HG03060 (cell line): ENCODE results near the gene UVRAG.

ENCODE experiments used
- ATAC-seq: cut with Tn5 transposase; IDR thresholded peaks from one replicate; pipeline ENCODE4 v1.9.1; 2021; ENCODE audit warnings: low read depth, moderate number of reproducible peaks; ENCODE audit not compliant: unreplicated experiment

UVRAG gene

DNA sequence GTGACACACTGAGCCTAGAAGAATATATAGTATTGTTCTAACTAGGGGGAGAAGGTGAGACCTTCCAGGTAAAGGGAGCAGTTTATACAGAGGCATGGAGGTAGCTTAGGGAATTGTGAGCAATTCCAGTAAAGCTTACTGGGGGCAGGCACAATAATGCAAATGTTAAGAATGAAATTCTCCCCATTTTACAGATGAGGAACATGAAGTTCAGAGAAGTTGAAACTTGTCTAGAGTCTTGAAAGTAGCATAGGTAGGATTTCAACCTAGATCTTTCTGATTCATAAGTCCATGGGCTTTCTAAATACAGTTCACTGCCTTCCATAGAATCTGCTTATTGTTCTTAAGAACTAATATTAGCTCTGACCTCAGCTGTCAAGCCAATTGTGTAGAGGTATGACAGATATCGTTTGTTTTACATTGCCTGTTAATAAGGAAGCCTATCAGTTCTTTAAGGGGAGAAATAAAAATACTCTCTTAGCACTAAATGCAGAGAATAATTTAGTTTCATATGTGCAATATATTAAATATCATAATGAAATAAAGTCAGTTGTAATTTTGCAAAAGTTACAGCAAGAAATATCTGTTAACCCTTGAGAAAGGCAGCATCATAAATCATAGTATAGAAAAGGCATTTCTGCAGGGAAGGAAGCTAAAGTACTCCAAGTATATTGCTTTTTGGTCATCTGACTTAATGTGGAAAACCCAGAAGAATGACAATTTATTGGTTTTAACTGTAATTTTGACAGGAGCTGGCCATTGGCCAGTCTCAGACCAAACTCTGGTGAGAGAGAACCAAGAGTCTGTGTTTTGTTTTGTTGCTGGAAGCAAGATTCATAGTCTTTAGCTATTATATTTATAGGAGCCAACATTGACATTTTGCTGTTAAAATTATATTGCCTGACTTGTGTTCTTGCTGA, 181.8 kb downstream of the UVRAG start:
- ATAC-seq = no peak

GRCh38 chr11:76004400-76004799, 189.4 kb downstream of the UVRAG start:
- no peak for ATAC-seq

DNA sequence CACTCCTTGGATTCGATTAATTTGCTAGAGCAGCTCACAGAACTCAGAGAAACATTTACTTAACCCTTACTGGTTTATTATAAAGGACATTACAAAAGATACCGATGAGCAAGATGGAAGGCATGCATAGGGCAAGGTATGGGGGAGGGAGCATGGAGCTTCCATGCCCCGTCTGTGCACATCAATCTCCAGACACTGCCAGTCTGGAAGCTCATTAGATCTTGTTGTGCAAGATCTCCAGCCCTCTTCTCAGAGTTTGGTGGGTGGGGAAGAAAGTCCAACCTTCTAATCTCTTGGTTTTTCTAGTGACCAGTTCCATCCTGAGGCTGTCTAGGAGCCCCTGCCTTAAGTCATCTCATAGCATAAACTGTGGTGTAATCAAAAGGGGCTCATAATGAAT, 190.7 kb downstream of the UVRAG start:
- no peak for ATAC-seq

GRCh38 chr11:76007166-76007565, 192.2 kb downstream of the UVRAG start:
- ATAC-seq = no peak

GRCh38 chr11:76008474-76008873, 193.5 kb downstream of the UVRAG start:
- ATAC-seq = no peak

- ATAC-seq = no peak
Measured at GRCh38 chr11:76010051-76010450, 195.0 kb downstream of the UVRAG start.

GRCh38 chr11:76013526-76013925, 198.5 kb downstream of the UVRAG start:
- ATAC-seq = no peak

DNA sequence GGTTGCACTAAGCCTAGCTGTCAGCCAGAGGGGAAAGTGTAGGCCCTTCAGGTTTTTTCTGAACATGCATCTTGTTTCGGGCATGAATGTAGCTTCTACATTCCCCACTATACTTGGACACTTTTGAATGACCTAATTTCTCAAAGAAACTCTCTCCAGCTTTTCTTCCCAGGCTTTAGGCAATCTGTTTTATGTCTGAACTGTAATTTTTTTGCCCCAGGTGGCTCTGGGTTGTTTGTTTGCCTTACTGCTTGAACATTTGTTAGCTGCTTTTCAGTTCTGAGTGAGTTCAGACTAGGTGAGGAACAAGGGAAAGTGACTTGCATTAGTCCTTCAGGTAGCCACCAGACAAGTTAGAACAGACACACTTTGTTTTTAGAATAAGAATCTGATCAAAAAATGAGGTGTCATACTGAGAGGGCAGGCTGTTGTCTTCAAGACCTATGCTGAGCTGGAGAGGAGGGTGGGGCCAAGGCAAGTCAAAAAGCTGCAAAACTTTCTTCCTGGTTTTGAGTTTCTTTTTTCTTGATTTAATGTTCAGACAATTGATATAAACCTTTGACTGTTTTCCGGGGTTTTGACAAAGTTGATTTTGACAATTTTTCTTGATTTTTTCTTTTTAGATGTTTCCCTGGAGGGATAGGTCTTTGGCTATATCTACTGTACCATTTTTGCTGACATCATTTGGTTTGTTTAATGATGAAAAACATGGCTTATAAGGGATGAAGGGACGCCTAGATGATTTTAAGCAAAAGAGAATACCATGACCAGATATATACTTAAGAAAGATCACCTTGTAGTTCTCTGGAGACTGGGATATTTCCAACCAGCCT, 208.4 kb downstream of the UVRAG start:
- no peak for ATAC-seq

- no peak for ATAC-seq
Measured at GRCh38 chr11:76025068-76025467, 210.1 kb downstream of the UVRAG start.

DNA sequence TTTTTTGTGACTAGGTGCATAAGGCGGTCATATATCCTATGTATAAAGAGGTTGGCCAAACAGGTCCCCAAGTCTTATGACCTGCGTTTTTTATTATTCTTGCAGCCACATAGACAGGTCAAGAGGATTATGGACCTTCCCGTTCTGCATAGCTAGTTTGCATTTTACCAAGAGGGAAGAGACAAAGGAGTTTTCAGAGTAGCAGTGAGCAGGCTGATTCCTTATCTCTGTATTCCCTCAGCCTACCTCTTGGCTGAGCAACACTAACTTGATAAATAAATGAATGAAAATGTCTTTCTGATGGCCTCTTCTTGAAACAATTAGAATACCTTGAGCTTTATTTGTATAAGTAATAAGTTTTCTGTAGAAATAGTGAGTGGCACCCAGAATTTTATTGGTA, 210.8 kb downstream of the UVRAG start:
- no peak for ATAC-seq

DNA sequence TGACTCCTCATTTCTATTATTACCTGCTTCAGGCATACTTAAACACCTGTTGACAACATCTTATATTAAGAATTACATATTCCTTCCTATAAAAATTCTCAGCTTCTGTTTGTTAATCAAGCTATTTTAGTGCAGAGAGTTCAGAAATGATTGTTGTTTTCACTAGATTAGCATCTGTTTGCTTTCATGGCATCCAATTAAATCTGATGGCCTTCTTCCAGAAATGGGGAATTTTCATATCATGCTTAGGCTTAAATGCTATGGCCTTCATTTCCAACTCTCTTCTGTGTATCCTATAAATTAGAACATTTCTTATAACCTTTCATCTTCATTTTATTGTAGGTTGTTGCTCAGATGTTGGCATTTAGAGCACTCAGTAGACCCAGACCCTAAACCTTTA, 211.3 kb downstream of the UVRAG start:
- ATAC-seq = no peak

DNA sequence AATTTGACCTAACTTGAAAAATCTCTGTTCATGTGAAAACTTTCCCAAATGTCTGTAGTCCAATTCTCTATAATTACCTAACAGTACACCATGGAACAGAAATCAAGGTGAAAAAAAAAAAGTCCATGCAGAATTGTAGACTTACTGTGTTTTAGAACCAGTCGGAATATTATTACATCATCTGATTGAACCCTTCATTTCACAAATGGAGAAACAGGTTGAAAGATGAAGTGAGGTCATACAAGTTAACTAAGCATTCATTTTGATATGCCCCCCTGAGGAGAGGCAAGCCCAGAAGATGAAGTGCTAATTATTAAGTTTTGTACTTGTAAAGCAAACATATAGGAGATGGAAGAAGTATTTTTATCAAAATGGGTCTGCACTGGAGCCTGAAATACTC, 211.9 kb downstream of the UVRAG start:
- ATAC-seq = no peak

- ATAC-seq = no peak
Measured at GRCh38 chr11:76030286-76030685, 215.3 kb downstream of the UVRAG start.

DNA sequence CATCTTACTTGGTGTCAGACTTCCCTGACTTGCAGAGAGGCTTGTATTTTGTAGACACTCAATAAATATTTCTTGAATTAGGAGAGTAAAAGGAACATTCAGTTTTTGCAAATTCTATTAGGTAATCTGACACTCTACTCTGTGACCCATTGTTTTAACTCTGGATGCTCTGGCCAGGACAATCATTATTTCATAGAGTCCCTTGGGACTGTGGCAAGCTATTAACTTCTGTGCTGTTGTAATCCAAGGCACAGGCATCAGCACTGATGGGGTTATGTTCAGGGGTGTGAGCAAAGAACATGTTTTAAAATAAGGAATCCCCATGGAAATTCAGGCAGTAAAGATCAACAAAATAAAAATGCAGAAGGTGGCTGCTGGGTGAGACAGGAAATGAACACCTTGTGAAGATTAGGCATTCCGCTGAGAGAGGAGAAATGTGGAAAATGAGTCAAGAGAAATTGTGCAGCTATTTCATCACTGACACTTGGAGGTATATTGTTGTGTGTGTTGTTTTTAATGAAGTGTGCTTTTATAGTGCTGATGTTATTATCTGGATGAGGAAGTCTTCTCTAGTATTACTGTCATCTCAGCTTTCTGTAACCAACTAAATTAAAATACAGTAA, 216.1 kb downstream of the UVRAG start:
- ATAC-seq = no peak

GRCh38 chr11:76033699-76034098, 218.7 kb downstream of the UVRAG start:
- ATAC-seq = no peak

DNA sequence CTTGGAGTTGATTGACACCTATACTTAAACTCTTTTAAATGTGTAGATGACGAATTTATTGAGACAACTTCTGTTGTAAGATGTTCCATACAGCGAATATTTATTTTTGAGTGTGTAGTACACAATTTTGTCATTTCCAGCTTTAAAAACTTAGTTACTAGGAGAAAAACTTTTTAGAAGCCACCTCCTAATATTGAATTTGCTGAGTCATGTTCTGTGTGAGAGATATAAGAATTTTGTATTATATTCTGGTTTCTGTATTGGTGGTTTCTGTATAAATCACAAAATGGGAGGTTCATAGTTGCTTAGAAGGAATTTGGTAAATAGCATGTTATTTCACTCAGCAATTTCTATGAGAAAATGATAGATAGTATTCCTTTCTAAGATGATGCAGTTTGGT, 220.0 kb downstream of the UVRAG start:
- no peak for ATAC-seq

DNA sequence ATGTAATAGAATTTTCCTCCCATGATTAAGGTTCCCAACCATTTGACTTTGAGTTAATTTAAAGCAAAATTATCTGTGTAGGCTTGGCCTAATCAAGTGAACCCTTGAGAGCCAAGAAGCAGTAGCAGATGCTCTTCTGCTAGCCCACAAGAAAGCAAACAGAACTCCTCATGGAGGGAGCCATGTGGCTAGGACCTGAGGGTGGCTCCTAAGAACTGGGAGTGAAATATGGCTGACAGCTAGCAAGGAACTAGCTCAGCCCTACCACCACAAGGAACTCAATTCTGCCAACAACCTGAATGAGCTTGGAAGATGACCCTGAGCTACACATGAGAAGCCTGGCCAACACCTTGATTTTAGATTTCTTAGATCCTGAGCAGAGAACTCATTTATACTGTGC, 223.6 kb downstream of the UVRAG start:
- ATAC-seq = no peak

GRCh38 chr11:76041208-76041607, 226.2 kb downstream of the UVRAG start:
- no peak for ATAC-seq

DNA sequence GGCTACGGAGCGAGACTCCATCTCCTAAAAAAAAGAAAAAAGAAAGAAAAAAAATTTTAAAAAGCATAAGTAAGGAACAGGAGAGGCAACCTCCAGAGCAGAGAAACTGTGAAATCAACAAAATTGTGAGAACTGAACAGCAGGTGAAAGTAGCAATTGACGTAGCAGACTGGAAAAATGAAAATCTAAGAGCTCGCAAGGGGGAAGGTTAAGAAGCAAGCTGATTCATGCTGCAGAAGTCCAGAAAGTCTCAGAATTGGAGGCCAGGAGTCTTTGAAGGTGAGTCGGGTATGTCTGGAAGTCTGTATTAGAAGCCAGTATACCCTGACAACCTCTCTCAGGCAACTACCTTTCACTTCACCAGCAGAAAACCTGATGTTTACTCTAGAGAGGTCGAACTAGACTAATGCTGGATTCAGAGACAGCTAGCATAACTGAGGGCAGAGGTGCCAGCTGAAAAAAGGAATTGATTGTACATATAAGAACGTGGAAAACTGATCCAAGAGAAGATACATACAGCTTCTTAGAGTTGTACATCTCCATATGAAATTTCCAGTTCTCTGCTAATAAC, 229.8 kb downstream of the UVRAG start:
- no peak for ATAC-seq

DNA sequence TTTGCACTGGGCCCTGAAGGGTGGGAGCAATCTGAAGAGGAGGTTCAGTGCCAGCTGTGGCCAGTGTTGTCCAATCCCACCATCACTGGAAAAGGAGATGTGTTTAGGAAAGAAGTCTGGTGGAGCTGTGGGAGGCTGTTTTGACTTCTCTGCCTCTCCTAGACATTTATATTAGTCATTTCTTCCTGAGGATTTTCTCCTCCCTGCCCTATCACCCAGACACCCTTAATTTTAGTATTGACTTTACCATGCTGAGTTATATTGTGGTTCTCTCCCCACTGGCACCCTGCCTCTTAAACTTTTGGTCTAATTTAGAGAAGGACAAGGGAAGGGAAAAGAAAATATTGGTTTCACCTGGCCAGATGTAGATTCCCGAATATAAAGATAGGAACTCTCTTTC, 232.2 kb downstream of the UVRAG start:
- no peak for ATAC-seq

GRCh38 chr11:76047766-76048165, 232.8 kb downstream of the UVRAG start:
- ATAC-seq = no peak
